HG02938 (cell line): ENCODE data around the gene INO80B.
A peak's percentile ranks its signal among the peaks of the same experiment; 100 is the strongest.
"Not testable (repeated sequence)": the region's sequence is repeated elsewhere in the genome, so short reads cannot be mapped to it uniquely, and the experiment has no call there.

Source experiments
- ATAC-seq: cut with Tn5 transposase; IDR thresholded peaks from one replicate; pipeline ENCODE4 v1.9.1; 2021; ENCODE audit warnings: mild to moderate bottlenecking, moderate library complexity; ENCODE audit not compliant: unreplicated experiment

Gene INO80B

GRCh38 chr2:74454654-74455511, at the start of gene INO80B:
Gene INO80B, plus strand, starts transcription at chr2:74455087. Its CDS starts 30 bp downstream, at chr2:74455117.
- peak; percentile 34 for ATAC-seq

- peak; percentile 91 for ATAC-seq
Observed at GRCh38 chr2:74406035-74406434, 48.9 kb upstream of the INO80B start.

GRCh38 chr2:74407682-74408081, 47.2 kb upstream of the INO80B start:
- no peak for ATAC-seq

GRCh38 chr2:74413001-74413698, 41.7 kb upstream of the INO80B start:
- no peak for ATAC-seq

GRCh38 chr2:74414441-74414840, 40.4 kb upstream of the INO80B start:
- no peak for ATAC-seq

- ATAC-seq = no peak
Observed at GRCh38 chr2:74414881-74415761, 39.8 kb upstream of the INO80B start.

GRCh38 chr2:74415762-74416395, 39.0 kb upstream of the INO80B start:
- ATAC-seq = no peak

- ATAC-seq = no peak
Observed at GRCh38 chr2:74416778-74417177, 38.1 kb upstream of the INO80B start.

GRCh38 chr2:74417197-74417596, 37.7 kb upstream of the INO80B start:
- no peak for ATAC-seq

GRCh38 chr2:74417763-74418162, 37.1 kb upstream of the INO80B start:
- ATAC-seq = no peak

GRCh38 chr2:74418312-74418711, 36.6 kb upstream of the INO80B start:
- no peak for ATAC-seq

GRCh38 chr2:74419345-74419744, 35.5 kb upstream of the INO80B start:
- ATAC-seq = no peak

- ATAC-seq = no peak
Observed at GRCh38 chr2:74420006-74420405, 34.9 kb upstream of the INO80B start.

GRCh38 chr2:74420443-74421103, 34.3 kb upstream of the INO80B start:
- not testable (repeated sequence) for ATAC-seq

- ATAC-seq = peak; percentile 86
Observed at GRCh38 chr2:74421221-74421870, 33.5 kb upstream of the INO80B start, which contains the start of the genes C2orf81 and WDR54. Gene C2orf81, minus strand, starts transcription at chr2:74421619. Its CDS starts 59 bp downstream, at chr2:74421560. Gene WDR54, plus strand, starts transcription at chr2:74421730. Its CDS starts 424 bp downstream, at chr2:74422154.

GRCh38 chr2:74423231-74424095, 31.4 kb upstream of the INO80B start:
- no peak for ATAC-seq

- ATAC-seq = no peak
Observed at GRCh38 chr2:74424139-74424992, 30.5 kb upstream of the INO80B start.
